SU-DHL-6 (cell line): ENCODE measurements around the gene IDH3G.

Source experiments
- EZH2phosphoT487 ChIP-seq: fragments of 200-600 bp; sonication (generic), shearing (Covaris generic); conservative IDR thresholded peaks from 2 replicates; pipeline ENCODE4 v1.6.1; 2018; ENCODE audit warnings: mild to moderate bottlenecking, antibody characterized with exemption, low read length, moderate library complexity, mixed read lengths
- TF ChIP-seq, protein P1 (sequence below): fragments of 200-600 bp; sonication (generic); IDR thresholded peaks from one replicate; pipeline ENCODE4 v1.5.1; 2017; ENCODE audit warnings: antibody characterized with exemption, mild to moderate bottlenecking, low read length, moderate library complexity; ENCODE audit not compliant: insufficient read depth, poor library complexity, severe bottlenecking

DNA sequence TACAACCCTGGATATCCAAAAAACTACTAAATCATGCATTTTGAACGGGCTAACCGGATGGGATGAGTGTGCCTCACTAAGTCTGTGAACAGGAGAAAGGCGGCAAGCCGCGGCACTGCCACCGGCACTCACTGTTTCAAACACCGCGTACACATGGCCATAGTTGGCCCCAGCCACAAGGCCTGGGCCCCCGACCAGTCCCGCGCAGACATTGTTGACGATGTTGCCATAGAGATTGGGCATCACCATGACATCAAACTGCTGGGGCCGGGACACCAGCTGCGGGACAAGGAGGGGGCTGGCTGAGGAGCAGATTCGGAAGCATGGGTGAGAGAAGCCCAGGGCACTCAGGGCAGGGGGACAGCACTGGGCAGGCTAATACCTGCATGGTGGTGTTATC lies 7.5 kb downstream of the IDH3G start:
- TF ChIP-seq, protein P1, sequence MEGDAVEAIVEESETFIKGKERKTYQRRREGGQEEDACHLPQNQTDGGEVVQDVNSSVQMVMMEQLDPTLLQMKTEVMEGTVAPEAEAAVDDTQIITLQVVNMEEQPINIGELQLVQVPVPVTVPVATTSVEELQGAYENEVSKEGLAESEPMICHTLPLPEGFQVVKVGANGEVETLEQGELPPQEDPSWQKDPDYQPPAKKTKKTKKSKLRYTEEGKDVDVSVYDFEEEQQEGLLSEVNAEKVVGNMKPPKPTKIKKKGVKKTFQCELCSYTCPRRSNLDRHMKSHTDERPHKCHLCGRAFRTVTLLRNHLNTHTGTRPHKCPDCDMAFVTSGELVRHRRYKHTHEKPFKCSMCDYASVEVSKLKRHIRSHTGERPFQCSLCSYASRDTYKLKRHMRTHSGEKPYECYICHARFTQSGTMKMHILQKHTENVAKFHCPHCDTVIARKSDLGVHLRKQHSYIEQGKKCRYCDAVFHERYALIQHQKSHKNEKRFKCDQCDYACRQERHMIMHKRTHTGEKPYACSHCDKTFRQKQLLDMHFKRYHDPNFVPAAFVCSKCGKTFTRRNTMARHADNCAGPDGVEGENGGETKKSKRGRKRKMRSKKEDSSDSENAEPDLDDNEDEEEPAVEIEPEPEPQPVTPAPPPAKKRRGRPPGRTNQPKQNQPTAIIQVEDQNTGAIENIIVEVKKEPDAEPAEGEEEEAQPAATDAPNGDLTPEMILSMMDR = no peak
- no peak for TF ChIP-seq EZH2phosphoT487
